PC-3 (cell line): ENCODE results near the gene ZFP2. TPM values are rescaled to one million over a fixed set of nuclear protein-coding genes. Genes with fewer than 3 reads are reported as not detected.

ENCODE experiments used
- ATAC-seq: fragments of 200-7000 bp; cut with Tn5 transposase; 2 replicates; pipeline ENCODE4 v1.9.1; 2020; ENCODE audit warnings: mild to moderate bottlenecking, moderate library complexity
- BruUV-seq: library from RNA; stranded (reverse); fragments of 400-500 nt; replicated peaks from 2 replicates; lab custom pipeline; 2021; lab: Mats Ljungman, UMichigan
- CTCF ChIA-PET: fragments of 300-600 bp; sonication (Branson Sonifier 250); formaldehyde crosslinking; loops from one replicate; lab custom pipeline; 2022; ENCODE audit warnings: antibody characterized with exemption; lab: Charles Lee
- POLR2A ChIA-PET: fragments of 300-600 bp; sonication (Branson Sonifier 250); formaldehyde crosslinking; loops from one replicate; lab custom pipeline; 2022; ENCODE audit warnings: antibody characterized with exemption; ENCODE audit not compliant: unreplicated experiment; lab: Charles Lee
- DNase-seq: peaks from one replicate; pipeline ENCODE4 v3.0.0-alpha.2; 2015
- H2AFZ ChIP-seq: fragments of 300-600 bp; sonication (generic); 2 replicates; pipeline ENCODE4 v1.6.0; 2016; ENCODE audit warnings: antibody characterized with exemption, low read length
- H3F3A ChIP-seq: fragments of 300-600 bp; sonication (generic); one replicate; pipeline ENCODE4 v1.6.0; 2017; ENCODE audit warnings: antibody characterized with exemption, low read length, control low read depth, mild to moderate bottlenecking; ENCODE audit not compliant: unreplicated experiment
- H3K27ac ChIP-seq: fragments of 300-600 bp; sonication (generic); 2 replicates; pipeline ENCODE4 v1.5.1; 2016; ENCODE audit warnings: mild to moderate bottlenecking, low read length
- H3K27me3 ChIP-seq: fragments of 300-600 bp; sonication (generic); 2 replicates; pipeline ENCODE4 v1.6.1; 2016; ENCODE audit warnings: low read length, mixed read lengths
- H3K36me3 ChIP-seq: fragments of 300-600 bp; sonication (generic); 2 replicates; pipeline ENCODE4 v1.6.1; 2016; ENCODE audit warnings: low read depth, mixed run types, low read length, mixed read lengths
- H3K4me1 ChIP-seq: fragments of 300-600 bp; sonication (generic); 2 replicates; pipeline ENCODE4 v1.5.1; 2016; ENCODE audit warnings: low read length; ENCODE audit not compliant: insufficient read depth
- H3K4me2 ChIP-seq: fragments of 300-600 bp; sonication (generic); 2 replicates; pipeline ENCODE4 v1.6.0; 2016; ENCODE audit warnings: low read length
- H3K4me3 ChIP-seq: fragments of 300-600 bp; sonication (generic); 2 replicates; pipeline ENCODE4 v1.5.1; 2016; ENCODE audit warnings: mild to moderate bottlenecking, low read length, mixed read lengths
- H3K79me2 ChIP-seq: fragments of 300-600 bp; sonication (generic); 2 replicates; pipeline ENCODE4 v1.6.1; 2017; ENCODE audit warnings: low read length, mixed read lengths
- H3K9ac ChIP-seq: fragments of 300-600 bp; sonication (generic); 2 replicates; pipeline ENCODE4 v1.6.0; 2016; ENCODE audit warnings: mild to moderate bottlenecking, low read length
- H3K9me2 ChIP-seq: fragments of 300-600 bp; sonication (generic); replicated peaks from 2 replicates; pipeline ENCODE4 v1.6.1; 2016; ENCODE audit warnings: mixed run types, low read length, mixed read lengths
- H3K9me3 ChIP-seq: fragments of 300-600 bp; sonication (generic); 2 replicates; pipeline ENCODE4 v1.6.1; 2016; ENCODE audit warnings: low read length, mixed read lengths
- H4K20me1 ChIP-seq: fragments of 300-600 bp; sonication (generic); 2 replicates; pipeline ENCODE4 v1.6.1; 2016; ENCODE audit warnings: low read length, mixed read lengths
- CTCF ChIP-seq: fragments of 300-600 bp; sonication (generic); conservative IDR thresholded peaks from 2 replicates; pipeline ENCODE4 v1.5.1; 2017; ENCODE audit warnings: antibody characterized with exemption, low read depth, mild to moderate bottlenecking, low read length
- EZH2 ChIP-seq: fragments of 300-600 bp; sonication (generic); IDR thresholded peaks from one replicate; pipeline ENCODE4 v1.6.1; 2017; ENCODE audit warnings: antibody characterized with exemption, mild to moderate bottlenecking, low read length; ENCODE audit not compliant: unreplicated experiment
- EZH2phosphoT487 ChIP-seq: fragments of 300-600 bp; sonication (generic); IDR thresholded peaks from 2 replicates; pipeline ENCODE4 v1.6.1; 2018; ENCODE audit warnings: mild to moderate bottlenecking, antibody characterized with exemption, low read length, borderline replicate concordance
- intact Hi-C: fragments of 100-400 bp; cut with micrococcal nuclease; formaldehyde crosslinking; loops from 2 replicates; pipeline ENCODE4 v1.9.0; 2023
- total RNA-seq: library from RNA; depleted of rRNA; stranded (reverse); fragments of >200 nt; gene quantifications from 2 replicates; pipeline ENCODE4 v1.2.3, GENCODE V29; 2014

ZFP2 gene
- total RNA-seq, 1 experiment from 2014 or later, result 0.07 TPM

- H3K27ac ChIP-seq, result no peak overlapping the region
- intact Hi-C loops, result no loop called here
- H3K9me2 ChIP-seq, result no peaks in the 10 kb centered on the region
- no peak overlapping the region for H3K4me2 ChIP-seq
- ChIA-PET POLR2A (no interaction called here), CTCF (no interaction called here)
- H3K9me3 ChIP-seq, result peaks cover 3% of the 10 kb centered on the region; the same call in 1 of the 2 replicates
- no peaks in the 10 kb centered on the region for H3F3A ChIP-seq
- no peaks in the 10 kb centered on the region for H3K4me1 ChIP-seq
- no peak overlapping the region for H2AFZ ChIP-seq
- H3K9ac ChIP-seq, result no peak overlapping the region
- peaks cover 6% of the 10 kb centered on the region; the same call in 1 of the 2 replicates for H3K27me3 ChIP-seq
- no peak for TF ChIP-seq CTCF
- TF ChIP-seq EZH2, result no peak
- TF ChIP-seq EZH2phosphoT487, result no peak
- ATAC-seq (no peak), DNase-seq (no peak)
- no peak overlapping the region for H3K4me3 ChIP-seq
- H3K79me2 ChIP-seq, result no peaks in the 10 kb centered on the region
- H3K36me3 ChIP-seq, result no peaks in the 10 kb centered on the region
- no TSS peak for BruUV-seq
- no peaks in the 10 kb centered on the region for H4K20me1 ChIP-seq
These were observed 43.8 kb upstream of the ZFP2 start for GRCh38 chr5:178851951-178852350.

- BruUV-seq, result no TSS peak
- peaks cover 6% of the 10 kb centered on the region; the same call in 1 of the 2 replicates for H3K27me3 ChIP-seq
- H2AFZ ChIP-seq, result no peak overlapping the region
- no peaks in the 10 kb centered on the region for H3K79me2 ChIP-seq
- no peak overlapping the region for H3K4me3 ChIP-seq
- DNase-seq (no peak), ATAC-seq (no peak)
- no peak overlapping the region for H3K27ac ChIP-seq
- H3K36me3 ChIP-seq, result no peaks in the 10 kb centered on the region
- H3K4me1 ChIP-seq, result no peaks in the 10 kb centered on the region
- ChIA-PET CTCF (no interaction called here), POLR2A (no interaction called here)
- no peak overlapping the region for H3K9ac ChIP-seq
- H3F3A ChIP-seq, result no peaks in the 10 kb centered on the region
- H4K20me1 ChIP-seq, result no peaks in the 10 kb centered on the region
- H3K4me2 ChIP-seq, result no peak overlapping the region
- H3K9me2 ChIP-seq, result no peaks in the 10 kb centered on the region
- intact Hi-C loops, result no loop called here
- TF ChIP-seq EZH2phosphoT487 (no peak), EZH2 (no peak), CTCF (no peak)
- 0 out of 2 replicates have a peak, but pooled peaks cover 2% of the 10 kb centered on the region for H3K9me3 ChIP-seq
These were observed 41.4 kb upstream of the ZFP2 start for GRCh38 chr5:178854284-178854683.
